ENCODE results near the gene DFFB. TPM values are rescaled to one million over a fixed set of nuclear protein-coding genes. Genes with fewer than 3 reads are reported as not detected.

The DFFB gene
- total and polyA plus RNA-seq, 2 donors (not counting 3 experiments of a cell fraction or from before 2014, with no cell fraction given), result 11.7 to 11.8 TPM

GRCh38 chr1:3831689-3832088 lies 25.6 kb upstream of the DFFB start:
- DNase-seq (ENCODE audit: low read depth, low spot score), result no peak
- no peak for FAIRE-seq
- Histone ChIP-seq H2AFZ (ENCODE audit: low read depth, low read length) (no peak overlapping the region), H3K27ac (ENCODE audit: insufficient read depth, low read depth, low read length) (no peak overlapping the region), H3K79me2 (ENCODE audit: control insufficient read depth, insufficient read depth, low read length) (no peaks in the 10 kb centered on the region), H3K9me1 (replicated peaks; ENCODE audit: control insufficient read depth, extremely low read depth, insufficient read depth, low read length) (no peaks in the 10 kb centered on the region), H3K4me2 (ENCODE audit: insufficient read depth, low read length) (no peak overlapping the region), H3K9me3 (replicated peaks; ENCODE audit: control insufficient read depth, insufficient read depth, low read length) (no peaks in the 10 kb centered on the region), H3K4me1 (ENCODE audit: control insufficient read depth, extremely low read depth, insufficient read depth, low read length) (no peaks in the 10 kb centered on the region), H3K36me3 (ENCODE audit: control insufficient read depth in 2 of 2, extremely low read depth in 1 of 2, insufficient read depth in 2 of 2, low read length in 2 of 2) (peaks cover 7 to 12% of the 10 kb centered on the region in 2 experiments), H4K20me1 (replicated peaks; ENCODE audit: control insufficient read depth, extremely low read depth, insufficient read depth, low read length) (no peaks in the 10 kb centered on the region), H3K4me3 (replicated peaks in 1 of 3; ENCODE audit: insufficient read depth in 1 of 3, low read depth in 1 of 3, low read length in 3 of 3) (no peak overlapping the region), H3K9ac (replicated peaks; ENCODE audit: extremely low read depth, insufficient read depth, low read length) (no peak overlapping the region), H3K27me3 (ENCODE audit: control insufficient read depth in 2 of 2, insufficient read depth in 2 of 2, low read length in 2 of 2) (no peaks in the 10 kb centered on the region)
- TF ChIP-seq FOS (IDR thresholded peaks at IDR 0.05; ENCODE audit: borderline replicate concordance, insufficient read depth, low read length) (no peak), JUN (IDR thresholded peaks at IDR 0.05; ENCODE audit: borderline replicate concordance, insufficient read depth, insufficient read length, low read depth) (no peak), CTCF (IDR thresholded peaks at IDR 0.05; ENCODE audit: extremely low read depth in 1 of 2, insufficient read depth in 1 of 2, low read depth in 1 of 2, low read length in 2 of 2) (no peak), POLR2AphosphoS5 (IDR thresholded peaks at IDR 0.05; ENCODE audit: insufficient read depth, low read depth, low read length) (no peak)
- BruUV-seq (replicated peaks), result no TSS peak
- intact Hi-C loops (cut with micrococcal nuclease) (no loop called here), dilution Hi-C loops (cut with MboI; ENCODE audit: extremely low pct_ligation_motif_present, low sequenced_read_pairs) (no loop called here)
- POLR2A ChIA-PET, result no interaction called here
- CTCF ChIA-PET, result no interaction called here

- no peaks in the 10 kb centered on the region for H3K27me3 ChIP-seq (ENCODE audit: control insufficient read depth in 2 of 2, insufficient read depth in 2 of 2, low read length in 2 of 2)
- H3K4me3 ChIP-seq (replicated peaks in 1 of 3; ENCODE audit: insufficient read depth in 1 of 3, low read depth in 1 of 3, low read length in 3 of 3), result no peak overlapping the region
- DNase-seq (ENCODE audit: low read depth, low spot score) (no peak), FAIRE-seq (no peak)
- H3K27ac ChIP-seq (ENCODE audit: insufficient read depth, low read depth, low read length), result no peak overlapping the region
- H3K9me3 ChIP-seq (replicated peaks; ENCODE audit: control insufficient read depth, insufficient read depth, low read length), result no peaks in the 10 kb centered on the region
- POLR2A ChIA-PET, result no interaction called here
- H3K9me1 ChIP-seq (replicated peaks; ENCODE audit: control insufficient read depth, extremely low read depth, insufficient read depth, low read length), result no peaks in the 10 kb centered on the region
- no peak overlapping the region for H2AFZ ChIP-seq (ENCODE audit: low read depth, low read length)
- TF ChIP-seq GATA2 (IDR thresholded peaks at IDR 0.05; ENCODE audit: insufficient read depth, insufficient read length, low read depth, low read length), result no peak
- no peak for TF ChIP-seq MYC (IDR thresholded peaks at IDR 0.05; ENCODE audit: low read depth, low read length)
- TF ChIP-seq JUN (IDR thresholded peaks at IDR 0.05; ENCODE audit: borderline replicate concordance, insufficient read depth, insufficient read length, low read depth), result no peak
- no peak for TF ChIP-seq CTCF (IDR thresholded peaks at IDR 0.05; ENCODE audit: extremely low read depth in 1 of 2, insufficient read depth in 1 of 2, low read depth in 1 of 2, low read length in 2 of 2)
- no peak for TF ChIP-seq POLR2AphosphoS5 (IDR thresholded peaks at IDR 0.05; ENCODE audit: insufficient read depth, low read depth, low read length)
- TF ChIP-seq FOS (IDR thresholded peaks at IDR 0.05; ENCODE audit: borderline replicate concordance, insufficient read depth, low read length), result no peak
- TF ChIP-seq POLR2A (IDR thresholded peaks at IDR 0.05; ENCODE audit: low read depth, low read length), result no peak
- no peak for TF ChIP-seq MAX (IDR thresholded peaks at IDR 0.05; ENCODE audit: insufficient read depth, insufficient read length)
- no peak for TF ChIP-seq EZH2 (IDR thresholded peaks at IDR 0.05; ENCODE audit: borderline replicate concordance, low read depth, low read length, severe bottlenecking)
- no peaks in the 10 kb centered on the region for H3K79me2 ChIP-seq (ENCODE audit: control insufficient read depth, insufficient read depth, low read length)
- BruUV-seq (replicated peaks), result no TSS peak
- H3K9ac ChIP-seq (replicated peaks; ENCODE audit: extremely low read depth, insufficient read depth, low read length), result no peak overlapping the region
- intact Hi-C loops (cut with micrococcal nuclease) (no loop called here), dilution Hi-C loops (cut with MboI; ENCODE audit: extremely low pct_ligation_motif_present, low sequenced_read_pairs) (no loop called here)
- no peaks in the 10 kb centered on the region for H4K20me1 ChIP-seq (replicated peaks; ENCODE audit: control insufficient read depth, extremely low read depth, insufficient read depth, low read length)
- H3K4me2 ChIP-seq (ENCODE audit: insufficient read depth, low read length), result no peak overlapping the region
- CTCF ChIA-PET, result no interaction called here
- no peaks in the 10 kb centered on the region for H3K4me1 ChIP-seq (ENCODE audit: control insufficient read depth, extremely low read depth, insufficient read depth, low read length)
- peaks cover under 1 to 15% of the 10 kb centered on the region in 2 experiments for H3K36me3 ChIP-seq (ENCODE audit: control insufficient read depth in 2 of 2, extremely low read depth in 1 of 2, insufficient read depth in 2 of 2, low read length in 2 of 2)
These were observed 22.6 kb upstream of the DFFB start for GRCh38 chr1:3834701-3835100.
